Thyroid gland (tissue), 4 donors: ENCODE measurements around the gene ARIH2. TPM values are rescaled to one million over a fixed set of nuclear protein-coding genes. Genes with fewer than 3 reads are reported as not detected.

ENCODE experiments used
- DNase-seq, 2 donors: peaks; one replicate each; pipeline ENCODE4 v3.0.0-alpha.2; 2019
- H3K27ac ChIP-seq, 3 donors: fragments of 200-600 bp; sonication (generic); 1 replicate in 2 of 3; 2 replicates in 1 of 3; pipeline ENCODE4 v1.5.1; 2016 to 2019; ENCODE audit warnings: mild to moderate bottlenecking in 1 of 3, moderate library complexity in 1 of 3
- H3K27me3 ChIP-seq: fragments of 200-600 bp; sonication (generic); one replicate; pipeline ENCODE4 v1.5.1; 2019
- H3K36me3 ChIP-seq, 2 donors: fragments of 200-600 bp; sonication (generic); one replicate each; pipeline ENCODE4 v1.5.1; 2016 to 2019
- H3K4me1 ChIP-seq, 2 donors: fragments of 200-600 bp; sonication (generic); one replicate each; pipeline ENCODE4 v1.5.1; 2017 to 2019
- H3K4me3 ChIP-seq, 3 donors: fragments of 200-600 bp; sonication (generic); replicated peaks in 1 of 3; 1 replicate in 2 of 3; 2 replicates in 1 of 3; pipeline ENCODE4 v1.5.1; 2016; ENCODE audit warnings: mild to moderate bottlenecking in 1 of 3
- H3K9me3 ChIP-seq: fragments of 200-600 bp; sonication (generic); one replicate; pipeline ENCODE4 v1.5.1; 2017
- POLR2A ChIP-seq, 2 donors: fragments of 450-650 bp; IDR thresholded peaks; one replicate each; pipeline ENCODE4 v1.6.1; 2017; ENCODE audit warnings: antibody characterized with exemption in 2 of 2, mild to moderate bottlenecking in 2 of 2, moderate library complexity in 1 of 2
- WGBS, 2 donors: methylation state at CpG; one replicate each; pipeline ENCODE4 v1.1.5; 2017; 5-methylcytosine and 5-hydroxymethylcytosine counted together
- intact Hi-C: fragments of 100-400 bp; cut with DNase I; formaldehyde crosslinking; loops from one replicate; pipeline ENCODE4 v1.15.1; 2023
- total RNA-seq, 4 donors: library from RNA; depleted of rRNA; stranded (reverse); fragments of >200 nt; gene quantifications; one replicate each; pipeline ENCODE4 v1.2.3, GENCODE V29; 2016
- TF ChIP-seq, protein P1 (sequence below), 6 experiments: fragments of 200-600 bp in 3 of 6; fragments of 450-650 bp in 3 of 6; sonication (generic) in 3 of 6; IDR thresholded peaks; one replicate each; pipeline ENCODE4 v1.5.1; 2016 to 2019; ENCODE audit warnings: antibody characterized with exemption in 6 of 6, mild to moderate bottlenecking in 2 of 6, inconsistent platforms in 1 of 6, moderate library complexity in 1 of 6

Gene ARIH2
- total RNA-seq, 4 donors from 2014 or later, result 108 to 136 (median 117) TPM

DNA sequence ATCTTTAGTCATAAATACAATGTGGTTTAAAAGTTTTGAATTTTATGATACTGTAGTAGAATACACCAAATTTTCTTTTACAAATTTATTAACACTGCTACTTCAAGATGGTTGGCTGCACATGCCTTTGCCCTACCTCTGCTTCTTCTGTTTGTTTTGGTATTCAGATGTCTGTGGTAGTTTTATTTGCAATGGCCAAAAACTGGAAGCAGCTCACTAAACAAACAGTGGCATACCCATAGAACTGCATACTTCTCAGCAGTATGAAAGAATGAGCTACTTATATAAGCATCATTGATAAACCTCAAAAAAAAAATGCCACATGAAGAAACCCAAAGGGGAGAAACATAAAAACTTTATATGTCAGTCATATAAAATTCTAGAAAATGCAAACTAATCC, 19.5 kb downstream of the ARIH2 start:
- Histone ChIP-seq H3K27me3 (no peaks in the 10 kb centered on the region), H3K36me3 (peaks cover 0 to 3% of the 10 kb centered on the region in 2 donors), H3K4me3 (no peak overlapping the region), H3K9me3 (no peaks in the 10 kb centered on the region), H3K27ac (no peak overlapping the region), H3K4me1 (peaks cover 13 to 19% of the 10 kb centered on the region in 2 donors)
- TF ChIP-seq POLR2A (IDR thresholded peaks at IDR 0.05), result no peak
- TF ChIP-seq, protein P1, sequence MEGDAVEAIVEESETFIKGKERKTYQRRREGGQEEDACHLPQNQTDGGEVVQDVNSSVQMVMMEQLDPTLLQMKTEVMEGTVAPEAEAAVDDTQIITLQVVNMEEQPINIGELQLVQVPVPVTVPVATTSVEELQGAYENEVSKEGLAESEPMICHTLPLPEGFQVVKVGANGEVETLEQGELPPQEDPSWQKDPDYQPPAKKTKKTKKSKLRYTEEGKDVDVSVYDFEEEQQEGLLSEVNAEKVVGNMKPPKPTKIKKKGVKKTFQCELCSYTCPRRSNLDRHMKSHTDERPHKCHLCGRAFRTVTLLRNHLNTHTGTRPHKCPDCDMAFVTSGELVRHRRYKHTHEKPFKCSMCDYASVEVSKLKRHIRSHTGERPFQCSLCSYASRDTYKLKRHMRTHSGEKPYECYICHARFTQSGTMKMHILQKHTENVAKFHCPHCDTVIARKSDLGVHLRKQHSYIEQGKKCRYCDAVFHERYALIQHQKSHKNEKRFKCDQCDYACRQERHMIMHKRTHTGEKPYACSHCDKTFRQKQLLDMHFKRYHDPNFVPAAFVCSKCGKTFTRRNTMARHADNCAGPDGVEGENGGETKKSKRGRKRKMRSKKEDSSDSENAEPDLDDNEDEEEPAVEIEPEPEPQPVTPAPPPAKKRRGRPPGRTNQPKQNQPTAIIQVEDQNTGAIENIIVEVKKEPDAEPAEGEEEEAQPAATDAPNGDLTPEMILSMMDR (IDR thresholded peaks at IDR 0.05), result no peak
- intact Hi-C loops, result no loop called here
- no peak for DNase-seq

DNA sequence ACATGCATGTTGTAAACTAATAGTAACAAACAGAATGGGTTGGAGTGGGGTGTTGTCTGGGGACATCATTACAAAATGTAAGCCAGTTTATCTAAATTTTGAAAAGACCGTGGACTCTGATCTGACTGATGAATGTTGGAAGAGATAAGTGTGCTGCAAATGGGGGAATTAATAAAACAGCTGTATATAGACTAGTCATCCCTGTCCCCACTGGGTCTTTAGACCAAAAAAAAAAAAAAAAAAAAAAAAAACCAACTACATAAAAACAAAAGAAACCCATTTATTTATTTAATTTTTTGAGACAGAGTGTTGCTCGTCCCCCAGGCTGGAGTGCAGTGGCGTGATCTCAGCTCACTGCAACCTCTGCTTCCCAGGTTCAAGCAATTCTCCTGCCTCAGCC, 20.0 kb downstream of the ARIH2 start:
- TF ChIP-seq, protein P1 (IDR thresholded peaks at IDR 0.05), result no peak
- TF ChIP-seq POLR2A (IDR thresholded peaks at IDR 0.05), result no peak
- Histone ChIP-seq H3K27ac (no peak overlapping the region), H3K4me3 (no peak overlapping the region), H3K27me3 (no peaks in the 10 kb centered on the region), H3K4me1 (peaks cover 13 to 19% of the 10 kb centered on the region in 2 donors), H3K36me3 (peaks cover 0 to 2% of the 10 kb centered on the region in 2 donors), H3K9me3 (no peaks in the 10 kb centered on the region)
- 93 to 96% methylated on average over 3 of the region's 3 CpGs for WGBS, 2 donors
- no peak for DNase-seq
- intact Hi-C loops, result no loop called here

DNA sequence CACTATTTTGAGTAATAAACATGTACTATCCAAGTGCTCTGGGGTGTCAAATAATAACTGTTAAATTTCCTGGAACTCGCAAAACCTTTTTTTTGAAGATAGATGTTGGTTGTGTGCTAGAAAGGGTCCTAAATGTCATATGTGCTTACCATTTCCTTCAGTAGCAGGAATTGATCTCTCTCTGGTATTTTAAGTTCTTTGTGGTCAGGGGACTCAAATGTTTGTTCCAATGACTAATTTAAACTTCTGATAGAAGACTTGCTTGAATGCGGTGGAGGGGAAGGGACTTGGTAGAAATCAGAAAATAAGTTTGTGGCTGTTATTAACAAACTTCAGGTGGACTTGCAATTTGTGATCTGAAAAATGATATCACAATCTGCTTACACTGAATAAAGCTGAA, 26.8 kb downstream of the ARIH2 start:
- H3K9me3 ChIP-seq, result no peaks in the 10 kb centered on the region
- no peaks in the 10 kb centered on the region for H3K36me3 ChIP-seq
- H3K4me1 ChIP-seq, result peaks cover 10 to 14% of the 10 kb centered on the region in 2 donors
- H3K27ac ChIP-seq, result no peak overlapping the region
- H3K4me3 ChIP-seq, result no peak overlapping the region
- intact Hi-C loops, result no loop called here
- WGBS, 2 donors, result 95 to 97% methylated on average over 2 of the region's 2 CpGs
- H3K27me3 ChIP-seq, result no peaks in the 10 kb centered on the region
- DNase-seq, result no peak
- no peak for TF ChIP-seq POLR2A (IDR thresholded peaks at IDR 0.05)
- TF ChIP-seq, protein P1 (IDR thresholded peaks at IDR 0.05), result no peak

DNA sequence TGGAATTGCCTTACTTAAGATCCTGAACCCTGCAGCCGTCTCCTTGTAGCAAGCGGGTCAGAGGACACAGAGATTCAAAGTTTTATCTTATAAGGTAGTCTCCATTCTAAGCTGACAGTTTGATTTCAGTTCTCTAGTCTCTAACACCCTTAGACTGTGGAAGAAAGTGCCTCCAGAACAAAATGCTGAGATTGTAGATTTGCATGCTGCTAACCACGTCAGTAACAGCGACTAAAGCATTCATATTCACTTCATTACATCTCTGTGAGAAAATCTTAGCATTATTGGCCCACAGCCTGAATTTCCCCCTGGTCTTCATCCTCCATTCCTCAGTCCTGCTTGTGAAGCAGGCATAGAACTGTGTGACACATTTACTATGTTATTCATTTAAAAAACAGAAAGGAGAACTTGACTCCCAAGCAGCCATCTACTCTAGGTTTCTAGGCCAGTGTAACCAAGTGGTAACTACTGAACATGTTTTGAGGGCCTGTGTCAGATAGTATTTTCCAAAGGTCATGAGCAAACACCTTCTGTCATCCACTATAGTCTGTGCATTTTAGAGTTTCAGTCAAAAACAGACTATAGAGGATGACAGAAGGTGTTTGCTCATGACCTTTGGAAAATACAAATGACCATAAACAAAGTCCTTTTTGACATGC, 27.4 kb downstream of the ARIH2 start:
- Histone ChIP-seq H3K9me3 (no peaks in the 10 kb centered on the region), H3K27me3 (no peaks in the 10 kb centered on the region), H3K36me3 (no peaks in the 10 kb centered on the region), H3K4me3 (no peak overlapping the region), H3K4me1 (peaks cover 10 to 14% of the 10 kb centered on the region in 2 donors), H3K27ac (no peak overlapping the region)
- intact Hi-C loops, result no loop called here
- no peak for DNase-seq
- TF ChIP-seq, protein P1 (IDR thresholded peaks at IDR 0.05), result no peak
- no peak for TF ChIP-seq POLR2A (IDR thresholded peaks at IDR 0.05)
- 94% methylated on average over 4 of the region's 4 CpGs for WGBS, 2 donors

DNA sequence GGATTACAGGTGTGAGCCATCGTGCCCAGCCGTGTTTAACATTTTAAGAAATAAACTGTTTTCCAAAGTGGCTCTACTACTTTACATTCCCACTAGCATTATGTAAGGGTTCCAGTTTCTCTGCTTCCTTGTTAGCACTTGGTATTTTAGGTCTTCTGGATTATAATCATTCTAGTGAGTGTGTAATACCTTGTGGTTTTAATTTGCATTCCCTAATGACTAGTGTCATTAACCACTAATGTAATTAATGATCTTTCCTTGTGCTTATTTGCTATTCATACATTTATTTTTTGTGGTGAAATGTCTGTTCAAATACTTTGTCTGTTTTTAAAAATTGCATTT, 30.7 kb downstream of the ARIH2 start:
- intact Hi-C loops, result no loop called here
- DNase-seq, result no peak
- Histone ChIP-seq H3K36me3 (no peaks in the 10 kb centered on the region), H3K4me3 (no peak overlapping the region), H3K9me3 (no peaks in the 10 kb centered on the region), H3K27me3 (no peaks in the 10 kb centered on the region), H3K4me1 (peaks cover 10 to 14% of the 10 kb centered on the region in 2 donors), H3K27ac (peak overlapping the region; percentile 63 to 75 (median 63))
- WGBS, 2 donors, result 41 to 48% methylated on average over 2 of the region's 2 CpGs
- no peak for TF ChIP-seq POLR2A (IDR thresholded peaks at IDR 0.05)
- TF ChIP-seq, protein P1 (IDR thresholded peaks at IDR 0.05), result no peak
